ENCODE results near the gene POU5F1.

GRCh38 chr6:31172973-31173384, 2.5 kb upstream of the POU5F1 start:
- TF ChIP-seq POLR2A (IDR thresholded peaks at IDR 0.05) (no peak), CTCF (IDR thresholded peaks at IDR 0.05) (no peak)
